H54 (cell line): ENCODE measurements around the gene CEP350.
A peak's percentile ranks its signal among the peaks of the same experiment; 100 is the strongest.

Experiments used
- DNase-seq: peaks from one replicate; pipeline ENCODE4 v3.0.0; 2011; ENCODE audit warnings: low spot score, mixed read lengths; ENCODE audit not compliant: insufficient read length
- FAIRE-seq: peaks from 3 replicates; lab custom pipeline; 2011; peaks lifted over from hg19 to GRCh38; lab: Jason Lieb, UNC
- POLR2A ChIP-seq: IDR thresholded peaks from 2 replicates; pipeline ENCODE4 v1.6.1; 2011; ENCODE audit warnings: low read depth, mild to moderate bottlenecking, low read length

Gene CEP350

GRCh38 chr1:179966551-179966950 lies 11.9 kb downstream of the CEP350 start:
- TF ChIP-seq POLR2A = no peak
- no peak for FAIRE-seq
- DNase-seq = no peak

- FAIRE-seq = no peak
- no peak for DNase-seq
- no peak for TF ChIP-seq POLR2A
These were observed 13.8 kb downstream of the CEP350 start for GRCh38 chr1:179968284-179968993.

GRCh38 chr1:179968994-179969919 lies 14.6 kb downstream of the CEP350 start:
- DNase-seq (no peak), FAIRE-seq (no peak)
- TF ChIP-seq POLR2A = no peak

- TF ChIP-seq POLR2A = no peak
- FAIRE-seq = no peak
- DNase-seq = no peak
These were observed 15.4 kb downstream of the CEP350 start for GRCh38 chr1:179969962-179970361.

GRCh38 chr1:179971563-179972496 lies 17.2 kb downstream of the CEP350 start:
- FAIRE-seq = no peak
- no peak for DNase-seq
- TF ChIP-seq POLR2A = no peak

- DNase-seq (no peak), FAIRE-seq (no peak)
- no peak for TF ChIP-seq POLR2A
These were observed 18.8 kb downstream of the CEP350 start for GRCh38 chr1:179973198-179974110.

GRCh38 chr1:179976970-179977651 lies 22.5 kb downstream of the CEP350 start:
- peak; percentile 53 for FAIRE-seq
- TF ChIP-seq POLR2A = no peak

GRCh38 chr1:179978199-179979079 lies 23.8 kb downstream of the CEP350 start:
- TF ChIP-seq POLR2A = no peak
- FAIRE-seq (peak; percentile 20), DNase-seq (no peak)

More at GRCh38 chr1:179976970-179977651, 22.5 kb downstream of the CEP350 start:
- DNase-seq = no peak

GRCh38 chr1:179984101-179984500 lies 29.5 kb downstream of the CEP350 start:
- no peak for TF ChIP-seq POLR2A
- DNase-seq (no peak), FAIRE-seq (no peak)

- DNase-seq (no peak), FAIRE-seq (no peak)
- TF ChIP-seq POLR2A = no peak
These were observed 30.3 kb downstream of the CEP350 start for GRCh38 chr1:179984942-179985341.

- no peak for TF ChIP-seq POLR2A
- FAIRE-seq (no peak), DNase-seq (no peak)
These were observed 36.2 kb downstream of the CEP350 start for GRCh38 chr1:179990847-179991246.
